Activated T-helper 1 cell treated with anti-CD3 and anti-CD28 coated beads, Interleukin-2, amount 50 U/mL, for 16 hours (primary cell): Measurements from ENCODE around the gene PARP6.
A peak's percentile ranks its signal among the peaks of the same experiment; 100 is the strongest.
"Not testable (repeated sequence)": the region's sequence is repeated elsewhere in the genome, so short reads cannot be mapped to it uniquely, and the experiment has no call there.

ENCODE experiments used
- DNase-seq, 2 donors: peaks; one replicate each; pipeline ENCODE4 v3.0.0-alpha.2; 2020; ENCODE audit warnings: low read depth in 1 of 2, low spot score in 1 of 2

Gene PARP6

GRCh38 chr15:72281713-72282112 is 9.4 kb upstream of the PARP6 start:
- DNase-seq: no peak

GRCh38 chr15:72280751-72281150 is 8.4 kb upstream of the PARP6 start:
- DNase-seq: no peak

GRCh38 chr15:72278737-72279136 is 6.4 kb upstream of the PARP6 start:
- DNase-seq: no peak

GRCh38 chr15:72276326-72276700 is 4.0 kb upstream of the PARP6 start:
- no peak for DNase-seq

- DNase-seq: not testable (repeated sequence)
Observed at GRCh38 chr15:72275635-72276325, 3.4 kb upstream of the PARP6 start.

GRCh38 chr15:72272997-72273352 is 621 bp upstream of the PARP6 start:
- DNase-seq: no peak

GRCh38 chr15:72271895-72272212 is 500 bp downstream of the PARP6 start:
- DNase-seq: no peak

- no peak for DNase-seq
Observed at GRCh38 chr15:72271221-72271620, 1.1 kb downstream of the PARP6 start.

- DNase-seq: no peak
Observed at GRCh38 chr15:72269739-72270138, 2.6 kb downstream of the PARP6 start.

GRCh38 chr15:72265031-72265430 is 7.3 kb downstream of the PARP6 start:
- no peak for DNase-seq

- DNase-seq: no peak
Observed at GRCh38 chr15:72252663-72253299, 19.6 kb downstream of the PARP6 start.

GRCh38 chr15:72249142-72249810 is 23.1 kb downstream of the PARP6 start:
- no peak for DNase-seq

GRCh38 chr15:72248514-72248913 is 23.8 kb downstream of the PARP6 start:
- no peak for DNase-seq

- DNase-seq: no peak
Observed at GRCh38 chr15:72242775-72243370, 29.5 kb downstream of the PARP6 start.

GRCh38 chr15:72239652-72240051 is 32.7 kb downstream of the PARP6 start:
- DNase-seq: no peak

GRCh38 chr15:72238586-72238985 is 33.8 kb downstream of the PARP6 start:
- no peak for DNase-seq

GRCh38 chr15:72237853-72238224 is 34.5 kb downstream of the PARP6 start:
- no peak for DNase-seq

GRCh38 chr15:72237029-72237852 is 35.1 kb downstream of the PARP6 start:
- peak in 1 of 2 donors; percentile 44 for DNase-seq

GRCh38 chr15:72236381-72237003 is 35.9 kb downstream of the PARP6 start:
- DNase-seq: no peak

- DNase-seq: no peak
Observed at GRCh38 chr15:72235298-72235697, 37.1 kb downstream of the PARP6 start.

GRCh38 chr15:72233769-72234168 is 38.6 kb downstream of the PARP6 start:
- no peak for DNase-seq
